ENCODE measurements around the gene HMGN4.
"Not testable (repeated sequence)": the region's sequence is repeated elsewhere in the genome, so short reads cannot be mapped to it uniquely, and the experiment has no call there.

The HMGN4 gene

GRCh38 chr6:26502626-26503025, 35.5 kb upstream of the HMGN4 start:
- Histone ChIP-seq H3K9ac (ENCODE audit: low read depth, low read length) (no peak overlapping the region), H3K9me3 (ENCODE audit: control insufficient read depth, insufficient read depth, low read length) (no peaks in the 10 kb centered on the region), H3K27ac (ENCODE audit: low read depth, low read length) (no peak overlapping the region), H3K4me3 (ENCODE audit: low read depth, low read length) (no peak overlapping the region), H3K4me1 (ENCODE audit: control insufficient read depth, insufficient read depth, low read length) (peaks cover 3% of the 10 kb centered on the region; the same call in 1 of the 2 replicates), H3K27me3 (ENCODE audit: control insufficient read depth, insufficient read depth, low read length) (peaks cover 38% of the 10 kb centered on the region), H3K36me3 (ENCODE audit: control insufficient read depth, insufficient read depth, low read length) (no peaks in the 10 kb centered on the region)

GRCh38 chr6:26507658-26508057, 30.5 kb upstream of the HMGN4 start:
- no peak overlapping the region for H3K27ac ChIP-seq (ENCODE audit: low read depth, low read length)
- H3K36me3 ChIP-seq (ENCODE audit: control insufficient read depth, insufficient read depth, low read length) = no peaks in the 10 kb centered on the region
- peaks cover 13% of the 10 kb centered on the region for H3K27me3 ChIP-seq (ENCODE audit: control insufficient read depth, insufficient read depth, low read length)
- no peak overlapping the region for H3K4me3 ChIP-seq (ENCODE audit: low read depth, low read length)
- no peaks in the 10 kb centered on the region for H3K9me3 ChIP-seq (ENCODE audit: control insufficient read depth, insufficient read depth, low read length)
- H3K4me1 ChIP-seq (ENCODE audit: control insufficient read depth, insufficient read depth, low read length) = no peaks in the 10 kb centered on the region
- no peak overlapping the region for H3K9ac ChIP-seq (ENCODE audit: low read depth, low read length)

DNA sequence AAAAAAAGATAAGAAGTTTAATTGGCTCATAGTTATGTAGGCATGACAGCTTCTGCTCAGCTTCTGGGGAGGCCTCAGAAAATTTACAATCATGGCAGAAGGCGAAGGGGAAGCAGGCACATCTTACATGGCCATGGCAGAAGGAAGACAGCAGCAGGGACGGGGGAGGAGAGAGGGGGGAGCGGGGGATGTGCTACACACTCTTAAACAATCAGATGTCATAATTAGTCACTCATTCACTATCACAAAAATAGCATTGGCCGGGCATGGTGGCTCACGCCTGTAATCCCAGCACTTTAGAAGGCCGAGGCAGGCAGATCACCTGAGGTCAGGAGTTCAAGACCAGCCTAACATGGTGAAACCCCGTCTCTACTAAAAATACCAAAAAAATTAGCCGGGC, 27.1 kb upstream of the HMGN4 start:
- H3K9me3 ChIP-seq (ENCODE audit: control insufficient read depth, insufficient read depth, low read length); H3K27me3 ChIP-seq (ENCODE audit: control insufficient read depth, insufficient read depth, low read length); H3K4me1 ChIP-seq (ENCODE audit: control insufficient read depth, insufficient read depth, low read length); H3K4me3 ChIP-seq (ENCODE audit: low read depth, low read length); H3K27ac ChIP-seq (ENCODE audit: low read depth, low read length); H3K9ac ChIP-seq (ENCODE audit: low read depth, low read length); H3K36me3 ChIP-seq (ENCODE audit: control insufficient read depth, insufficient read depth, low read length): not testable (repeated sequence)

DNA sequence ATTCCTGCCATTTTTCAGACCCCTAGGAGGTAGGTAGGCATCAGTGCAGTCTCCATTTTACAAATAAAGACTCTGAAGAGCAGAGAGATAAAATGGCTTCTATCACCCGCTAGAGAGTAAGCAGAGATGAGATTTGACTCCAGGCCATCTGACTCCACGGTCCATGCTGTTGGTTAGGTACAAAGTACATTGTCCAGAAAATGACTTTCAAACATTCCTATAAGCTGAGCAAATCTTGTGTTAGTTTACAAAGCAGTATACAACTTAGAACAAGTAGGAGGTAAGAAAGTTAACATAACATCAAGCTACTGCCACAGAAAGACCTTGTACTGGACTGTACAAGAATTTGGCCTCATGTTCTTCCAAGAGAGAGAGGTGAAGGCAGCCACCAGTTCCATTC, 23.2 kb upstream of the HMGN4 start:
- no peaks in the 10 kb centered on the region for H3K27me3 ChIP-seq (ENCODE audit: control insufficient read depth, insufficient read depth, low read length)
- no peak overlapping the region for H3K4me3 ChIP-seq (ENCODE audit: low read depth, low read length)
- H3K9ac ChIP-seq (ENCODE audit: low read depth, low read length) = no peak overlapping the region
- no peak overlapping the region for H3K27ac ChIP-seq (ENCODE audit: low read depth, low read length)
- no peaks in the 10 kb centered on the region for H3K9me3 ChIP-seq (ENCODE audit: control insufficient read depth, insufficient read depth, low read length)
- H3K36me3 ChIP-seq (ENCODE audit: control insufficient read depth, insufficient read depth, low read length) = no peaks in the 10 kb centered on the region
- H3K4me1 ChIP-seq (ENCODE audit: control insufficient read depth, insufficient read depth, low read length) = peaks cover 2% of the 10 kb centered on the region; the same call in 1 of the 2 replicates

GRCh38 chr6:26516481-26517427, 21.4 kb upstream of the HMGN4 start:
- Histone ChIP-seq H3K4me3 (ENCODE audit: low read depth, low read length) (no peak overlapping the region), H3K36me3 (ENCODE audit: control insufficient read depth, insufficient read depth, low read length) (no peaks in the 10 kb centered on the region), H3K27ac (ENCODE audit: low read depth, low read length) (no peak overlapping the region), H3K27me3 (ENCODE audit: control insufficient read depth, insufficient read depth, low read length) (no peaks in the 10 kb centered on the region), H3K9me3 (ENCODE audit: control insufficient read depth, insufficient read depth, low read length) (no peaks in the 10 kb centered on the region), H3K4me1 (ENCODE audit: control insufficient read depth, insufficient read depth, low read length) (peaks cover 7% of the 10 kb centered on the region; the same call in 1 of the 2 replicates), H3K9ac (ENCODE audit: low read depth, low read length) (no peak overlapping the region)

DNA sequence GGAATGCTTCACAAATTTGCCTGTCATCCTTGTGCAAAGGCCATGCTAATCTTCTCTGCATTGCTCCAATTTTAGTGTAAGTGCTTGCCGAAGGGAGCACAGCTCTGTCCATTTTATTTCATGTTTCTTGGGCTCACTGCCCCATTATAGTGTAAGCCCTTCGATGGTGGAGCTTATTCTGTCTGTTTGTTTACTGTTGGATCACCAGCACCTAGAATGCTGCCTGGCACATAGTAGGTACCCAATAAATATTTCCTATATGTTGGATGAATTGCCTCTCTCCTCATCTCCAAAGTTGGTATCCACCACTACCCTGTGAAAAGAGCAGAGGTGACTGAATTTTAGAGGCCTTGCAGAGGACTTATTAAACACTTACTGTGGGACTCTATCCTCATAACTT, 18.8 kb upstream of the HMGN4 start:
- H3K27me3 ChIP-seq (ENCODE audit: control insufficient read depth, insufficient read depth, low read length) = no peaks in the 10 kb centered on the region
- H3K36me3 ChIP-seq (ENCODE audit: control insufficient read depth, insufficient read depth, low read length) = no peaks in the 10 kb centered on the region
- H3K27ac ChIP-seq (ENCODE audit: low read depth, low read length) = no peak overlapping the region
- no peaks in the 10 kb centered on the region for H3K9me3 ChIP-seq (ENCODE audit: control insufficient read depth, insufficient read depth, low read length)
- no peak overlapping the region for H3K9ac ChIP-seq (ENCODE audit: low read depth, low read length)
- H3K4me1 ChIP-seq (ENCODE audit: control insufficient read depth, insufficient read depth, low read length) = peaks cover 19% of the 10 kb centered on the region; the same call in 1 of the 2 replicates
- no peak overlapping the region for H3K4me3 ChIP-seq (ENCODE audit: low read depth, low read length)

- Histone ChIP-seq H3K27ac (ENCODE audit: low read depth, low read length) (peak overlapping the region; percentile 88), H3K36me3 (ENCODE audit: control insufficient read depth, insufficient read depth, low read length) (no peaks in the 10 kb centered on the region), H3K9me3 (ENCODE audit: control insufficient read depth, insufficient read depth, low read length) (no peaks in the 10 kb centered on the region), H3K4me1 (ENCODE audit: control insufficient read depth, insufficient read depth, low read length) (peaks cover 19% of the 10 kb centered on the region; the same call in 1 of the 2 replicates), H3K4me3 (ENCODE audit: low read depth, low read length) (peak overlapping the region; percentile 61), H3K27me3 (ENCODE audit: control insufficient read depth, insufficient read depth, low read length) (no peaks in the 10 kb centered on the region), H3K9ac (ENCODE audit: low read depth, low read length) (peak overlapping the region; percentile 79)
Observed at GRCh38 chr6:26520237-26520849, 17.8 kb upstream of the HMGN4 start.

DNA sequence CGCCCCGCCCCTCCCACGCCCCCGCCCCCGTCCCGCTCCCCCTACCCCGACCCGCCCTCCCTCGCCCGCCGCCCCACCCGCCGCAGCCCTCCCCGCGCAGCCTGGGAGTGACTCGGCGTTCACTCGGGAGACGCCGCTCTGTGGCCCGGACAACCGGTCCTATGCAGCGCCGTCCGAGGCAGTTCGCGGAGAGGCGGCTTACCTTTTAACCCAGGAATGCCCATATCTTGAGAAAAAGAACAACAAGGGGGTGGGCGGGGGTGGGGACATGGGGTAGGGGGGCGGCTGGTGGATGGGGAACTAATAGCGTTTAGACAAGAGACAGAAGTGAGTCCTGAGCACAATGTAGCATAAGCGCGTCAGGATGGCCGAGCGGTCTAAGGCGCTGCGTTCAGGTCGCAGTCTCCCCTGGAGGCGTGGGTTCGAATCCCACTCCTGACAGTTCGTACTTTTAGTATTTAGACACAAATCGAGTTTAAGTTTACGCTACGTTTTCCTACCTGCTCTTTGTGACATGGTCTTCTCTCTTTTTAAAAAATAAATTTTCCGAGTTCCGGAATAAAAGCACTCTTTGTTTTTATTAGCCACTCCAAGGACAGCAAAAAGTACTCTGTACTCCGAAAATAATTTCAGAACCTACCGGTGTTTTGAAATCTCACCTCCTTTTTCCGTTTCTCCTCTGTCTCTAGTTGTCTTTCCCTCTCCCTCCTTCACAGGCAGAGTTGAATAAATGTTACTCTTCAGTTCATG, 17.1 kb upstream of the HMGN4 start:
- Histone ChIP-seq H3K9me3 (ENCODE audit: control insufficient read depth, insufficient read depth, low read length) (no peaks in the 10 kb centered on the region), H3K27me3 (ENCODE audit: control insufficient read depth, insufficient read depth, low read length) (no peaks in the 10 kb centered on the region), H3K4me3 (ENCODE audit: low read depth, low read length) (peak overlapping the region; percentile 100), H3K36me3 (ENCODE audit: control insufficient read depth, insufficient read depth, low read length) (no peaks in the 10 kb centered on the region), H3K9ac (ENCODE audit: low read depth, low read length) (peak overlapping the region; percentile 93), H3K4me1 (ENCODE audit: control insufficient read depth, insufficient read depth, low read length) (peaks cover 19% of the 10 kb centered on the region; the same call in 1 of the 2 replicates), H3K27ac (ENCODE audit: low read depth, low read length) (peak overlapping the region; percentile 89)

GRCh38 chr6:26521600-26522391, 16.4 kb upstream of the HMGN4 start:
- H3K36me3 ChIP-seq (ENCODE audit: control insufficient read depth, insufficient read depth, low read length) = no peaks in the 10 kb centered on the region
- H3K9ac ChIP-seq (ENCODE audit: low read depth, low read length) = peak overlapping the region; percentile 93
- H3K4me3 ChIP-seq (ENCODE audit: low read depth, low read length) = peak overlapping the region; percentile 100
- H3K27ac ChIP-seq (ENCODE audit: low read depth, low read length) = peak overlapping the region; percentile 89
- H3K27me3 ChIP-seq (ENCODE audit: control insufficient read depth, insufficient read depth, low read length) = no peaks in the 10 kb centered on the region
- peaks cover 19% of the 10 kb centered on the region; the same call in 1 of the 2 replicates for H3K4me1 ChIP-seq (ENCODE audit: control insufficient read depth, insufficient read depth, low read length)
- H3K9me3 ChIP-seq (ENCODE audit: control insufficient read depth, insufficient read depth, low read length) = no peaks in the 10 kb centered on the region

DNA sequence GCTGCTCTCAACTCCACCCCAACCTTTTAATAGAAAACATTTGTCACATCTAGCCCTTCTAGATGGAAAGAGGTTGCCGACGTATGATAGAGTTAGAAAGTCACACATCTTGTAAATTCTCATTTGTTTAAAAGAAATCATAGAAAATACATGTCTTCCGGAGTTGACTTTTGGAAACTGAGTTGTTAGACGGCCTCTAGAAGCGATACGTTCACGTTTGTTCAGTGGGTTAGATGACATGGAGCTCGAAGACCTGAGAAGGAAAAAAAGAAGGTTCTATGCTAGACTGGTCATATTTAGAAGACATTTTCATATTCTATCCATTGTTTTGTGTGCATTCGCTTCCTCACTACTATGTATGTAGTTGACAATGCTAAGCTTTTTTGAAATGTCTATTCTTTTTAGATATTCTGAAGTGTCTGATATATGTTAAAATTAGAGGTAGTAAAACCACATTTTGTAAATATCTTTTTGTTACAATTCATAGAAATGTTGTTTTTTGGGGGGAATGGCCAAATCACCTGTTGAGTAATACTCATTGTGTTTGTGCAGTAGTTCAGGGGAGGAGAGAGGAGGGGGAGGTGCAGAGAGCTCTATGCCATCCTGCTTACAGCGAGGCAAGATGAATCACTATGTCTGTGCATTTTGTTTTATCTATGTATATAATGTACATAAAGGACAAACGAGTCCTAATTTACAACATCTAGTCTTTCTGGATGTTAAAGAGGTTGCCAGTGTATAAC, 15.5 kb upstream of the HMGN4 start:
- Histone ChIP-seq H3K4me3 (ENCODE audit: low read depth, low read length) (peak overlapping the region; percentile 100), H3K27ac (ENCODE audit: low read depth, low read length) (peak overlapping the region; percentile 89), H3K9ac (ENCODE audit: low read depth, low read length) (peak overlapping the region; percentile 93), H3K4me1 (ENCODE audit: control insufficient read depth, insufficient read depth, low read length) (peaks cover 22% of the 10 kb centered on the region; the same call in 1 of the 2 replicates)
- H3K36me3 ChIP-seq (ENCODE audit: control insufficient read depth, insufficient read depth, low read length); H3K9me3 ChIP-seq (ENCODE audit: control insufficient read depth, insufficient read depth, low read length); H3K27me3 ChIP-seq (ENCODE audit: control insufficient read depth, insufficient read depth, low read length): not testable (repeated sequence)
